NCI-H1436 treated with DMSO at 0.1 percent for 48 hours (cell line): ENCODE results near the gene WWOX.

Experiments used
- DNase-seq: peaks from one replicate; lab custom pipeline; 2025; lab: John Stamatoyannopoulos, UW

Gene WWOX

GRCh38 chr16:78438219-78438618, 338.8 kb downstream of the WWOX start:
- no peak for DNase-seq

- no peak for DNase-seq
Observed at GRCh38 chr16:78438632-78439031, 339.2 kb downstream of the WWOX start.

GRCh38 chr16:78439646-78440045, 340.2 kb downstream of the WWOX start:
- DNase-seq = no peak

GRCh38 chr16:78441298-78441697, 341.8 kb downstream of the WWOX start:
- no peak for DNase-seq

- DNase-seq = no peak
Observed at GRCh38 chr16:78443542-78444364, 344.3 kb downstream of the WWOX start.

GRCh38 chr16:78445818-78446217, 346.4 kb downstream of the WWOX start:
- DNase-seq = no peak

GRCh38 chr16:78446486-78446885, 347.0 kb downstream of the WWOX start:
- no peak for DNase-seq

- no peak for DNase-seq
Observed at GRCh38 chr16:78446992-78447563, 347.6 kb downstream of the WWOX start.

GRCh38 chr16:78448658-78449271, 349.3 kb downstream of the WWOX start:
- no peak for DNase-seq

GRCh38 chr16:78450255-78450654, 350.8 kb downstream of the WWOX start:
- no peak for DNase-seq

- no peak for DNase-seq
Observed at GRCh38 chr16:78452025-78452555, 352.6 kb downstream of the WWOX start.

- DNase-seq = no peak
Observed at GRCh38 chr16:78455861-78456260, 356.4 kb downstream of the WWOX start.

- no peak for DNase-seq
Observed at GRCh38 chr16:78458588-78458987, 359.1 kb downstream of the WWOX start.

GRCh38 chr16:78460428-78460827, 361.0 kb downstream of the WWOX start:
- no peak for DNase-seq

GRCh38 chr16:78461087-78461486, 361.6 kb downstream of the WWOX start:
- DNase-seq = no peak

GRCh38 chr16:78461496-78462287, 362.2 kb downstream of the WWOX start:
- no peak for DNase-seq

- DNase-seq = no peak
Observed at GRCh38 chr16:78462288-78463208, 363.1 kb downstream of the WWOX start.

- DNase-seq = no peak
Observed at GRCh38 chr16:78463591-78463990, 364.1 kb downstream of the WWOX start.

GRCh38 chr16:78464833-78465232, 365.4 kb downstream of the WWOX start:
- no peak for DNase-seq

- DNase-seq = no peak
Observed at GRCh38 chr16:78465730-78466129, 366.3 kb downstream of the WWOX start.

GRCh38 chr16:78469787-78470186, 370.3 kb downstream of the WWOX start:
- DNase-seq = no peak
